ENCODE results near the gene ACKR2. TPM values are rescaled to one million over a fixed set of nuclear protein-coding genes. Genes with fewer than 3 reads are reported as not detected.

The ACKR2 gene
- total and polyA plus RNA-seq, 2 donors (not counting 3 experiments of a cell fraction or from before 2014, with no cell fraction given): 0.01 TPM; not detected in 1

DNA sequence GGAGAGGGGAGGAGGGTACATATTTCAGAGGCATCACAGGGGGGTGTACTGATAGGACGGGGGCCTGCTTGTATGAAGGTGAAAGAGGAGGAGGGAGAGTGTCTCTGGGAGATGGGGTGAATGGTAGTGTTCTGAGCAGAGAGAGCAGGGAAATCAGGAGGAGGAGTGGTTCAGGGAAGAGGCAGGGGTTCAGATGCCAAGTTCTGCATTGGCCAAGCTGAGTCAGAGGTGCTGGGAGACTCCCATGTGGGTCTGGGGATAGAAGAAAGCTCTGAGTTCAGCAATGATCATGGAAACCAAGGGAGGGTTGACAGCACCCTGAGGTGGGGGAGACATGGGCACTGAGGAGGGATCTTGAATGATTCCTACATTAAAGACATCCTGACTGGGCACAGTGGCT is 63.5 kb downstream of the ACKR2 start:
- H3K27ac ChIP-seq (ENCODE audit: insufficient read depth, low read depth, low read length): no peak overlapping the region

More for the DNA sequence above, 63.5 kb downstream of the ACKR2 start:
- H4K20me1 ChIP-seq (replicated peaks; ENCODE audit: control insufficient read depth, extremely low read depth, insufficient read depth, low read length): no peaks in the 10 kb centered on the region
- no peak overlapping the region for H2AFZ ChIP-seq (ENCODE audit: low read depth, low read length)
- intact Hi-C loops (cut with micrococcal nuclease) (no loop called here), dilution Hi-C loops (cut with MboI; ENCODE audit: extremely low pct_ligation_motif_present, low sequenced_read_pairs) (no loop called here)
- no peaks in the 10 kb centered on the region for H3K9me1 ChIP-seq (replicated peaks; ENCODE audit: control insufficient read depth, extremely low read depth, insufficient read depth, low read length)
- no peaks in the 10 kb centered on the region for H3K9me3 ChIP-seq (replicated peaks; ENCODE audit: control insufficient read depth, insufficient read depth, low read length)
- no peak overlapping the region for H3K4me2 ChIP-seq (ENCODE audit: insufficient read depth, low read length)
- no peak overlapping the region for H3K4me3 ChIP-seq (replicated peaks in 1 of 3; ENCODE audit: insufficient read depth in 1 of 3, low read depth in 1 of 3, low read length in 3 of 3)
- no peaks in the 10 kb centered on the region for H3K4me1 ChIP-seq (ENCODE audit: control insufficient read depth, extremely low read depth, insufficient read depth, low read length)
- POLR2A ChIA-PET: no interaction called here
- peaks cover 6 to 8% of the 10 kb centered on the region in 2 experiments for H3K27me3 ChIP-seq (ENCODE audit: control insufficient read depth in 2 of 2, insufficient read depth in 2 of 2, low read length in 2 of 2)
- FAIRE-seq (no peak), DNase-seq (ENCODE audit: low read depth, low spot score) (no peak)
- no TSS peak for BruUV-seq (replicated peaks)
- no peak overlapping the region for H3K9ac ChIP-seq (replicated peaks; ENCODE audit: extremely low read depth, insufficient read depth, low read length)
- H3K79me2 ChIP-seq (ENCODE audit: control insufficient read depth, insufficient read depth, low read length): no peaks in the 10 kb centered on the region
- no peaks in the 10 kb centered on the region for H3K36me3 ChIP-seq (ENCODE audit: control insufficient read depth in 2 of 2, extremely low read depth in 1 of 2, insufficient read depth in 2 of 2, low read length in 2 of 2)
- no peak for TF ChIP-seq GATA2 (IDR thresholded peaks at IDR 0.05; ENCODE audit: insufficient read depth, insufficient read length, low read depth, low read length)
- TF ChIP-seq POLR2A (IDR thresholded peaks at IDR 0.05; ENCODE audit: low read depth, low read length): no peak
- TF ChIP-seq, protein P1, sequence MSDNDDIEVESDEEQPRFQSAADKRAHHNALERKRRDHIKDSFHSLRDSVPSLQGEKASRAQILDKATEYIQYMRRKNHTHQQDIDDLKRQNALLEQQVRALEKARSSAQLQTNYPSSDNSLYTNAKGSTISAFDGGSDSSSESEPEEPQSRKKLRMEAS (IDR thresholded peaks at IDR 0.05; ENCODE audit: insufficient read depth, insufficient read length): no peak
- no peak for TF ChIP-seq FOS (IDR thresholded peaks at IDR 0.05; ENCODE audit: borderline replicate concordance, insufficient read depth, low read length)
- TF ChIP-seq EZH2 (IDR thresholded peaks at IDR 0.05; ENCODE audit: borderline replicate concordance, low read depth, low read length, severe bottlenecking): no peak
- TF ChIP-seq POLR2AphosphoS5 (IDR thresholded peaks at IDR 0.05; ENCODE audit: insufficient read depth, low read depth, low read length): no peak
- no peak for TF ChIP-seq JUN (IDR thresholded peaks at IDR 0.05; ENCODE audit: borderline replicate concordance, insufficient read depth, insufficient read length, low read depth)
- no peak for TF ChIP-seq MYC (IDR thresholded peaks at IDR 0.05; ENCODE audit: low read depth, low read length)
- TF ChIP-seq, protein P2, sequence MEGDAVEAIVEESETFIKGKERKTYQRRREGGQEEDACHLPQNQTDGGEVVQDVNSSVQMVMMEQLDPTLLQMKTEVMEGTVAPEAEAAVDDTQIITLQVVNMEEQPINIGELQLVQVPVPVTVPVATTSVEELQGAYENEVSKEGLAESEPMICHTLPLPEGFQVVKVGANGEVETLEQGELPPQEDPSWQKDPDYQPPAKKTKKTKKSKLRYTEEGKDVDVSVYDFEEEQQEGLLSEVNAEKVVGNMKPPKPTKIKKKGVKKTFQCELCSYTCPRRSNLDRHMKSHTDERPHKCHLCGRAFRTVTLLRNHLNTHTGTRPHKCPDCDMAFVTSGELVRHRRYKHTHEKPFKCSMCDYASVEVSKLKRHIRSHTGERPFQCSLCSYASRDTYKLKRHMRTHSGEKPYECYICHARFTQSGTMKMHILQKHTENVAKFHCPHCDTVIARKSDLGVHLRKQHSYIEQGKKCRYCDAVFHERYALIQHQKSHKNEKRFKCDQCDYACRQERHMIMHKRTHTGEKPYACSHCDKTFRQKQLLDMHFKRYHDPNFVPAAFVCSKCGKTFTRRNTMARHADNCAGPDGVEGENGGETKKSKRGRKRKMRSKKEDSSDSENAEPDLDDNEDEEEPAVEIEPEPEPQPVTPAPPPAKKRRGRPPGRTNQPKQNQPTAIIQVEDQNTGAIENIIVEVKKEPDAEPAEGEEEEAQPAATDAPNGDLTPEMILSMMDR (IDR thresholded peaks at IDR 0.05; ENCODE audit: extremely low read depth in 1 of 2, insufficient read depth in 1 of 2, low read depth in 1 of 2, low read length in 2 of 2): no peak
- CTCF ChIA-PET: interaction anchor here (1.0 kb wide), 1 partner anchor 8 kb away, joined by 3 read pairs; no protein-coding TSS in a partner anchor

Data from endothelial cell of umbilical vein (primary cell).